Stimulated activated CD4-positive, alpha-beta T cell treated with anti-CD3 and anti-CD28 coated beads, Interleukin-12 subunit alpha, Interleukin-12 subunit beta, amount 100 ng/mL, for 24 hours (primary cell): ENCODE results near the gene SENP1.
"Not testable (repeated sequence)": the region's sequence is repeated elsewhere in the genome, so short reads cannot be mapped to it uniquely, and the experiment has no call there.

ENCODE experiments used
- DNase-seq, 2 experiments: peaks; one replicate each; pipeline ENCODE4 v3.0.0-alpha.2; 2020; ENCODE audit warnings: low read depth in 2 of 2

Gene SENP1

DNA sequence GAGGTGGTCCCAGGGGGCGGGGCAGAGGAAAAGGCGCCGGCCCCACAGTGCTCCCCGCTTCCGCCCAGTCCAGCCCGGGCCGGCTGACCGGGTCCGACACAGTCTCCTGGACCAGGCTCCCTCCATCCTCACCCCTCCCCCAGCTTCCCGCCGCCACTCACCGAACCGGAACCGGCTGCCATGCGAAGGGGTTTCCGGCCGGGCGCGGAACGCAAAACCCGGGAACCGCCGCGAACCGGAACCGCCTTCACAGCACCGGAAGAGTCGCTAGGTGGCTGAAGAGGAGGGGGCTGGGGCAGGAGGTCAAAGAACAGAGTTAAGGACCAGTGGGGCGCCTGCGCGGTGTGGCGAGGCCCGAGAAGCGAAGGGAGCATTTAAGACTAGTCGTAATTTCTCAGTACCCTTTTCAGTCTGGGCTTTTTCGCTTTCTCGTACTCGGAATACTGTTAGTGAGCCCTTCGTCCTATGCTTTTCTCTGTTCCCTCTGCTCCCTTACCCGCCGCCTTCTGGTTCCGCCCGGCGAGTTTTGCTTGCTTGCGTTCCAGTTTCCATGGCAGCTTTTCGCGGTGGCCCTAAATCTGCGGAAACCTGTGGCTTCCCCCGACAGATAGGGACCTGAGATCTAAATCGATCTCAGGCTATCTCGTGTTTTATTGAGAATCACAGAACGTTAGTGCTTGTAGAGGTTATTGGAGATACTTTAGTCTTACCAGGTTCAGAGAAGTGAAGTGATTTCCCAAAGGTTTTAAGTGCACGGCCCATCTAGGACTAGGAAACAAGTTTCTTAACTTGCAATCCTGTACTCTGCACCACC is at the start of gene SENP1:
TSS of gene SENP1 (minus strand) at position 213 of the 814 bp plus-strand sequence. CDS start 4,607 bp downstream, outside the sequence.
- peak; percentile 83 to 85 for DNase-seq

GRCh38 chr12:48151103-48151771 is 45.4 kb upstream of the SENP1 start:
- DNase-seq, result no peak

DNA sequence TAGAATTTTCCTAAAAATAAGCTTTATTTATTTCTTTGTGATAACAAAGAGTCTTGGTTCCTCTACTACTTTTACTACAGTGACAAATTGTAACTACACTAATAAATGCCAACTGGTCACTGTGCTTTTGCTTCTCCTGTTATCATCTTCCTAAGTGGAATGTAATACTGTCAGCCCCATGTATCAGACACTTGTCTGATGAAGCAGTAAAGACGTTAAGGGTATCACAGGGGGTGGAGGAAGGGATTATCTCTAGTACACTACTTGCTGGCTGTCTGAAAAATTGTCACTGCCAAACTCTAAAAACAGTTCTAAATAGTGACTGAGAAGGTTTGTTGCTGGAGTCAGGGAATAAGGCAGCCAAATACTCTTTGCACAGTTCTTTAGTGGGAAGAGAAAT is 40.1 kb upstream of the SENP1 start:
- DNase-seq, result no peak

DNA sequence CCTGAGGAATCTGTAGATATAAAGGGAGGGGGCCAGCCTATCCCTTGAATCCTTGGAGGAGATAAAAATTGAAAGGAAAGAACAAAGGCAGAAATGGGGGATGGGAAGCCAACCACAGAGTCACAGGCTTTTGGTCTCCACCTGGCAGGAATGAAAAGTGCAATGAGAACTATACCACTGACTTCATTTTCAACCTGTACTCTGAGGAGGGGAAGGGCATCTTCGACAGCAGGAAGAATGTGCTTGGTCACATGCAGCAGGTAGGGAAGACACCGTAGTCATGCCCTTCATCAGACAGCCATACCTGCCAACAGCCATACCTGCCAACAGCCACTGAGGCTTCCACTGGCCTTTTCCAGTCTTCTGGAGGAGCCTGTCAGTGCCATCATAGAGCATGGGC is 38.0 kb upstream of the SENP1 start:
- DNase-seq, result no peak

DNA sequence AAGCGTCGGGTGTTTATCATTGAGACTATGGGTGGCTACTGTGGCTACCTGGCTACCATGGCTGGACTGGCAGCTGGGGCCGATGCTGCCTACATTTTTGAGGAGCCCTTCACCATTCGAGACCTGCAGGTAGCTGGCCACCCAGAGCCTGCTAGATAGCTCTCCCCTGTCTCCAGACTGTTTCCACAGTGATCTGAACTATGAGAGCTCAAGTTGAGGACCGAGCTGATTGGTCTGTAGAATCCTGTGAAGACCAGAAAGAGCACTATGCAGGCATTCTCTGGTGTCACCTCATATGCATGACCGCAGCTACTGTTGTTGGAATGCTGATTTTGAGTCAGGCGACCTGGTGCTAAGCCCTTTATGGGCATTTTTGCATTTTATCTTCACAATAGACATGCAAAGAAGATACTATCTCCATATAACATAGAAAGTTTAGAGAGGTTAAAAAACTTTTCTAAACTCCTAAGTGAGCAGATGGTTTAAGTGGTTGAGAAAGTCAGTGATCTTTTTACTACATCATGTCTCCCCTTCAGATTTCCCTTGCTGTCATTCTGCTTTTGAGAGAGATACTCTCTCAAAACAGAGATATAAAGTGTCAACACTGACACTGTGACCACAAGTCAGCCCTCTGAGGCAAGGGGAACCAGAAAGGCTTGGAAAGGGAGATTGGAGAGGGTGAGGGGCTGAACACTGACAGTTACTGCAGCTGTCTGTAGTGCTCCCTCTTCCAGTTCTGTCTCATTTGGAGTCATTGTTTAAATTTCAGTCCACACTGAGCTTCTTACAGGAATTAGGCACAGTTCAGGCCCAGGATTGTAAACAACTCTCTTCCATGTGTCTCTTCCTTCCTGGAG is 37.2 kb upstream of the SENP1 start:
- DNase-seq, result no peak

DNA sequence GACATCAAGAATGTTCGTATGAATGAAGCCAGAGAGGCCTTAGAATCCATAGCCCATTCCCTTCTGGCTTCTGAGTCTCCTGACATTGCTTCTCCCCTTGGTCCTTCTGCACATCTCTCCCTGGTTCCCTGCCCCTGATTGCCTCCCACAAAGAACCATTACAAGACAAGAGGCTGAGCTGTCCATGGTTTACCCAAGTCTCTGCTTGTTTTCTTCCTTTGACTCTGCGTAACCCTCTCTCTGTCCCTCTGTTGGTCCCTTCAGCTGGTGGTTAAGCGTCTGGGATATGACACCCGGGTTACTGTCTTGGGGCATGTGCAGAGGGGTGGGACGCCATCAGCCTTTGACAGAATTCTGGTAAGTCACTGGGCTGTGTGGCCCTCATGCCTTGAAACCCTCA is 29.1 kb upstream of the SENP1 start:
- no peak for DNase-seq

DNA sequence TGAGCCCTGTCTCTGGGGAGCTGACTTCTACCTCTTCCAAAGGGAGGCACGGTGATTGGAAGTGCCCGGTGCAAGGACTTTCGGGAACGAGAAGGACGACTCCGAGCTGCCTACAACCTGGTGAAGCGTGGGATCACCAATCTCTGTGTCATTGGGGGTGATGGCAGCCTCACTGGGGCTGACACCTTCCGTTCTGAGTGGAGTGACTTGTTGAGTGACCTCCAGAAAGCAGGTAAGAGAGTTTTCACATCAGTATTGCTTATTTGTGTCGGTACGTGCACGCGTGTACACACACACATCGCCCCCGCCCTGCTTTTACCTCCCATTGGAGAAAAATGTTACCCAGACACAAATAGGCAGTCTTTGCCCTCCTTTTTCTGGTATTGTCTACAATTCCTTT is 26.9 kb upstream of the SENP1 start:
- no peak for DNase-seq

- DNase-seq, result no peak
Measured at GRCh38 chr12:48131517-48131916, 25.6 kb upstream of the SENP1 start.

DNA sequence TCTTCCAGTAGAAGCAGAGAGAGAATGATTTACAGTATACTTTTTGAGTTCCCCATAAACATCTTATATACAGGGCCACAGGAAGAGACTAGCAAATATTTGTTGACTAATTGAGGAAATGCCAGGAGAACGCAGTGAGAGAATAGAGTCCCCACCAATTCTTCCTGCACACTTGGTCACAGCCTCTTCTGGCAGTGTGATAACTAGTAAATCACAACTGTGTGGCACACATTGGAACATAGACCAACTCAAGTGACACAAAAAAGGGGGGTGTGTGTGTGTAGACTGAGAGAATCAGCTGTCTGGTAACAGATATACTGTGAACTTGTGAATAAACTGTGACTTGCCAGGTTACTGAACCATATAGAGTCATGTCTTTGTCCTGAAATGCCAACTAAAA is 23.5 kb upstream of the SENP1 start:
- no peak for DNase-seq

DNA sequence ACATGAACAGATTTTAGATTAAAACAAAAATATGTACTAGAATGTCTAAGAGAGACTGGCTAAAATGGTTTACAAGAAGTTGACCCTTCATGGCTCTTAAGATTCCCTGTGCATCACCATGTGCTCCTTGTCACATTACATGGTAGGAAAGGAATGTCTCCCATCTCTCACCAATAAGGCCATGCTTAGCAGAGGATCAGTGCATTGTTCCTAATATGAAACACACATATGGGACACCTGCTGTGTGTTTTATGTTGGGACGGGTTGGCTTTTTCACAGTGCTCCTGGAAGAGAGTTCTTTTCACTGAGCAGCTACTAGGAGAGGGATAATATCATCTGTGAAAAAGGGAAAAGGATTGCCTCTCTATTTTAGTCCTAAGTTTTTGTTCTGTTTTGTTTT is 22.9 kb upstream of the SENP1 start:
- DNase-seq, result no peak

DNA sequence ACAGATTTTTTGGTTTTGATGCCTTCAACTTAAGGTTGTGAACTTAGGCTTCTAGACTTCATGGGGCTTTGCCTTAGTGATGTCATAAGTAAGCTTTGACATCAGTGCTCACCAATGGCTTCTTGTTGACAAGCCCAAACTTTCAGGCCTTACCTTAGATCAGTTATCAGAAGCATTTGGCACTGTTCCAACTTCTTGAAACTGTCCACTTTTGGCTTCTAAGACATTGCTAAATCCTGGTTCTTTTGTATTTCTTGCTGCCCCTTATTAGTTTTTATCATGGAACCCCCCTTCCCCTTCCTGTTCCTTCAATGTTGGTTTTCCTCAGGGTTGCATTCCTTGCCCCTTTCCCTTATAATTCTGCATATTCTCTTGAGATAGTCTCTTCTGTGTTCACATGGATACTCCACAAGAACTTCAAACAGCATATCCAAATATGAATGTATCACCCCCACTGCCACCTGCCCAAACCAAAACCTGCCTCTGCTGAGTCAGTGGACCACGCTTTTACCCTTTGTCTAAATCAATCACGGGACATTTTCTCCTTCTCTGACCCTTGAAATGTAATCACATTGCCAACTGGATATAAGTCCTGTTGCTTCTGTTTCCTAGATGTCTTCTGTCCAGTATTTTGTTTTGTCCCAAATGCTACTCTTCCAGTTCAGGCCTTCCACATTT is 21.2 kb upstream of the SENP1 start:
- DNase-seq, result no peak

DNA sequence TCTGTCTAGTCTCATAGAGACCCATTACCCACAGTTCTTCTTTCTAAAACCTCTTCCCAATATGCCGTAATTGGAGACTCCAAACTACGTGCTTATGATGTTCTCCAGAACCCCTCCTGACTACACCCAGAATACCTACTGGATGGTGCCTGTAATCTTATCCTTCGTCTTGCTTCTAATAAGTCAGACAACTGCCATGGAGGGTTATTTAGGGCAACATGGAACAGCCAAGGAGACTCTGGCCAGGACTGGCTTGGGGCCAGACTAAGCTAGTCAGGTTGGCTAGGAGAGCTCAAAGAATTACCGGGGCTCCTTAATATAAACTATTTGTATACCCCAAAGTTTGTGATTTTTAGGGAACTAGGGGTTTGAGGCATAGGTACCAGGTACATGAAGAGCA is 20.1 kb upstream of the SENP1 start:
- DNase-seq, result no peak

- not testable (repeated sequence) for DNase-seq
Measured at GRCh38 chr12:48125542-48125941, 19.7 kb upstream of the SENP1 start.

- no peak for DNase-seq
Measured at GRCh38 chr12:48123169-48123568, 17.3 kb upstream of the SENP1 start.

- no peak for DNase-seq
Measured at GRCh38 chr12:48122065-48122834, 16.4 kb upstream of the SENP1 start.

- no peak for DNase-seq
Measured at GRCh38 chr12:48121522-48121921, 15.6 kb upstream of the SENP1 start.

DNA sequence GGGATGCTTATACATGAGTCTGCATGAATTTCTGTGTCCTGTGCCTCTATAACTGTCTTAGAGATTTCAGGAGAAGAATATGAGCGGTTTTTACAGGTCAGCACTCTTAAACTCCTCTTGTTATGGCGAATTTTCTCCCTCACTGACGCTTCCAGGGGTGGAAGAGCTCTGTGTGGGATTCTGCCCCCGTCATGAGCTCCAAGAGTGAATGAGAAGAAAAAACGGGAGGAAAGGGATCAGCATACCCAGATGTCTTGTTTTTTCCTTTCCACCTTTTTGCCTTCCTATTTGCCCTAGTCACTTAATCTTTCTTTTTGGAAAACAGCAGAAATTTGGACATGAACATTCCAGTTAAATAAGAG is 13.9 kb upstream of the SENP1 start:
- DNase-seq, result no peak

GRCh38 chr12:48119078-48119833 is 13.4 kb upstream of the SENP1 start, which contains the start of gene PFKM:
TSS of gene PFKM (plus strand) at chr12:48119364. CDS start at chr12:48122775, 3,411 bp downstream.
- DNase-seq, result peak; percentile 38 to 67

GRCh38 chr12:48118284-48118871 is 12.5 kb upstream of the SENP1 start:
- no peak for DNase-seq

DNA sequence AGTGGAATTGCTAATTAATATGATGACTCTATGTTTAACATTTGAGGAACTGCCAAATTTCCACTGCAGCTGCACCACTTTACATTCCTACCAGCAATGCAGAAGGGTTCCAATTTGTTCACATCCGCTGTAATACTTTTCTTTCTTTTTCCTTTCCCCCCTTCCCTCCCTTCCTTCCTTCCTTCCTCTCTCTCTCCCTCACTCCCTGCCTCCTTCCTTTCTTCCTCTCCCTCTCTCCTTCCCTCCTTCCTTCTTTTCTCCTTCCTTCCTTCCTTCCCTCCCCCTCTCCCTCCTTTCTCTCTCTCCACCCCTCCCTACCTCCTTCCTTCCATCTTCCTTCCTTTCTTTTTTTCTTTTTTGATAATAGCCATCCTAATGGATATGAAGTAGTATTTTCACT is 10.1 kb upstream of the SENP1 start:
- DNase-seq, result no peak
